Fibroblast of skin of right quadriceps (primary cell): Measurements from ENCODE around the gene WWOX.

Source experiments
- DNase-seq: peaks from one replicate; pipeline ENCODE4 v3.0.0-alpha.2; 2013

The WWOX gene

DNA sequence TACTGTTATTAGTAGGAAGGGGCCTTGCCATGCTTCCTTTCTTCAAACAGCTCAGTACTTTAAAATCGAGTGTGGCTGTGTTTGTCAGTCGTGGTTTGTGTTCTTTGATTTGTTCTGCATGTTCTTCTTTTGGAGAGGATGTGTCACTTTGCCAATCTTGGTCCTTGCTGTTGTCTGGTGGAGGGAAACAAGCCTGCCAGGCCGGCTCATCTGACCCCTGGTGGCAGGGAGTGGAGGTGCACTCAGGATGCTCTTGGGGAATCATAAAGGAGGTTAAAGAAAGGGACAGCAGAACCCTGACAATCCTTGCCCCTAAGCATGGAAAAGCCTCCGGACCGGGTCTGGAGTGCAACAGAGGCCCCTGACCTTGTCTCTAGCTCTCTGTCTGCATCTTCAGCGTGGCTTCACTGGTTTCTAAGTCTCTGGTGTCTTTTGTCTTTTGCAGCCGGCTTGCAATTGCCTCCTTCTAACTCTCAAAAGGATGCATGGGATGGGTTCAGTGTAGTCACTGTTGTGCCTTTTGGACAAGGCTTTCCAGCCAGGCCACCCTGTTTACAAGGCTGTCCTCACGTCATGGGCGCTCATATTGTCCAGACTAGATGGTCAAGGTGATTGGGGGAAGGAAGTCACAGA, 135.8 kb downstream of the WWOX start:
- DNase-seq, result peak; percentile 50

DNA sequence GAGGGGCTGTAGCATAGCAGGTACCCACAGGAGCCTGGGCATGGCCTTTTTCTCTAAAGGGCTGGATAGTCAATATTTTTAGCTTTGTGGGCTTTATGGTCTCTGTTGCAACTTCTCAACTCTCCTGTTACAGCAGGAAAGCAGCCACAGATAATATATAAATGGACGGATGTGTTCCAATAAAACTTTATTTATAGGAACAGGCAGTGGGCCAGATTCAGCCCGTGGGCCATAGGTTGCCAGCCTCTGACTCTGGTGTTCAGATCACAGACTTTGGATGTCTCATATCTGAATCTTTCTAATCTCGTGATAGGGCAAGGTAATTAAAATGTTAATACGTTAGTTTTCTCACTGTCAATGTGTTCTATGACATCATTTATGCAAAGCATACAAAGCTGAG, 136.4 kb downstream of the WWOX start:
- no peak for DNase-seq

DNA sequence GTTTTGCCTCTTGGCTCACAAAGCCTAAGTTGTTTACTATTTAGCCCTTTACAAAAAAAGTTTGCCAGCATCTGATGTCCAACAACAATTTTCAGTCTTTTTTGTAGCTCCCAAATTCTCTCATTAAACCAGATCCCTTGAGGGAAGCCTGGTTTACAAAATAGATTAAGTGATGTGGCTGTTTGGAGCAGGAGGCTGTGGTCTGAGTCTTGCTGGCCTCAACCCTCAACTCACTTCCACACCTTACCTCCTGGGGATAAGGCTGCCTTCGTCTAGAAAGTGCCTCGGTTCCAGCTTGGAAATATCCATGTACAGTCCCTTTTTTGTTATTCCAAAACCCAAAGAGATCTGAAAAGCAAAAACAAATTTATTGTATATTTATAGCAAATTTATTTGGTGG, 138.4 kb downstream of the WWOX start:
- no peak for DNase-seq

- DNase-seq, result no peak
Measured at GRCh38 chr16:78240459-78241222, 141.2 kb downstream of the WWOX start.

DNA sequence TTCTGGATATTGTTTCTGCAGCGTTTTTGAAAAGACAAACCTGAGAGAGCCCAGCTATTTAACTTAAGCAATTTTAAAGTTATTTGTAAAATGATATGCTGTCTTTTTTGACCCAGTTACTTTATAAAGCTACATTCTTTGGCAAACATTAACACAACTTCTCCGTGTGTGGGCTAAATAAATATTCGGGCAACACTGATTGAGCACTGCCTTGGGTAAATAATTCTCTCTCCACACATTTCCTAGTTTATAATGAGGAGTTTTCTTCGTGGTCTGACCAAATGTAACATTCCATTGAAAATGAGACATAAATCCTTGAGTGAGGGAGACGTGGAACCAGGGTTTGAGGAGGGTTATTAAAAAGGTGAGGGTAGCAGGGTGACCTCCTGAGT, 142.8 kb downstream of the WWOX start:
- DNase-seq, result no peak

DNA sequence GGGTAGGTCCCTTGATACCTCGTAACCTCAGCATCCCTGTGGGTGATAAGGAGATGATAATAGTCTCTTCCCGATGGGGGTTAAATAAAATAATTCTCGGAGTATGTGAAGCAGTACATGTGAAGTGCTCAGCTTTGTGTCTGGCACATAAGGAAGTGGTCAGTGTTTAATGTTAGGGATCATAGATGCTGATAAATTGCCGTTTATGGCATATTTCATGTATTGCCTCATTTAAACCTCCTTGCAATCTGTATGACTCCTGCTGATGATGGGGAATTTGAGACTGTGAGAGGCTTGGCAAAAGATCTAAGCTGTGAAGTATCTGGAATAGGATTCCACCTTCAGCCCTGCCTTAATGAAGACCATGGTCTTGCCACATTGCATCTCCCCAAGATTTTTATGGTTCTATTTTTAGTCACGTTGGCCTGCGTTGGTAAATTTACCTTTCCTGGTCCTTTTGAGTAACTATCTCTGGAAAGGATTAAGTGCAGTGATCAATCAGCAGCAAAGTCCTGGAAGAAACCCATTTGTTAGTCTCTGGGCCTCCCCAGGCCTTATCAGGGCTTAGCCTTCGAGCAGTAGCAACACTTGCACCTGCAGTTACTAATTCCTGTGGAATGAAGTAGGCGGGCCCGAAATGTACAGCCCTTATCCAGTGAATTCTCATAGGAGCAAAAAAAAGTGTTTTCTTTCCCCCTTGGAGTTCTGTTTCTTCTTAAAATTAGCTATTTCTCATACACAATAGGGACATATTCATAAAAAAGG, 144.9 kb downstream of the WWOX start:
- DNase-seq, result no peak

DNA sequence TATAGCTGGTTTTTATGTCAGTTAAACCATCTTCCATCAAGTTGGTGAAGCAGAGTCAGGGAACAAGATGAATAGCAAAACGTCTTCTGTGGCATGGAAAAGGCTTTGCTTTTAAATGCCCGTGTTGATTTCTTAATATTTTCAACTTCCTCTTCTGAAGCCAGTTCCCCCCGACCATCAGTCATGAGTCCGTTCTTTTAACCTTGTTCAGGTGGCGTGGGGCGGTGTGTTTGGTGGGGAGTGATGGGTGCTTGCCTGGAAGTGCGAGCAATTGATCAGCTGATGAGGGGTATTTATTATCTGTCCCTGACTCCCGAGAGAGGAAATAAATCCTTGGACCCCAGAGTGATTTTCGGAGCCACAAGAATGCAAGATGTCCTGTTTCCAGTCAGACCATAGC, 147.1 kb downstream of the WWOX start:
- DNase-seq, result no peak

- DNase-seq, result no peak
Measured at GRCh38 chr16:78249056-78249455, 149.6 kb downstream of the WWOX start.

- DNase-seq, result no peak
Measured at GRCh38 chr16:78249832-78250231, 150.4 kb downstream of the WWOX start.

DNA sequence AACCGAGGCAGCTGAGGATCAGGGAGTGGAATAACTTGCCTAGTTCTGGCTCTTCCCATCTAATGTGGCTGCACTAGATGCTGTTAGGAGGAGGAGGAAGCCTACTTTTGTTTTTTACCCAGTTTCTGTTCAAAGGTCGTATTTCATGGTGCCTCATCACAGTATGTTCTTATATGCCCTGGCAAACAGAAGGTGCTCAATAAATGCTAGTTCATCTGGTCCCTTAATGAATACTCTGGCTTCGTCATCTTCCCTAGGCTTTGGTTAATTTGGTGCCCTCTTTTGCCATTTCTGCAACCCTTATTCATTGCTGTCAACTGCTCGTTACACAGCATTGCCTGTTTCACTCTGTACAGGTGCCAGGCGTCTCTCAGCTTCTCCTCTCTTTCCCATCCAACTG, 151.7 kb downstream of the WWOX start:
- no peak for DNase-seq

- no peak for DNase-seq
Measured at GRCh38 chr16:78252757-78253156, 153.3 kb downstream of the WWOX start.

- DNase-seq, result no peak
Measured at GRCh38 chr16:78254841-78255240, 155.4 kb downstream of the WWOX start.

- DNase-seq, result no peak
Measured at GRCh38 chr16:78256686-78257375, 157.4 kb downstream of the WWOX start.

GRCh38 chr16:78257376-78257728, 157.9 kb downstream of the WWOX start:
- peak; percentile 11 for DNase-seq

DNA sequence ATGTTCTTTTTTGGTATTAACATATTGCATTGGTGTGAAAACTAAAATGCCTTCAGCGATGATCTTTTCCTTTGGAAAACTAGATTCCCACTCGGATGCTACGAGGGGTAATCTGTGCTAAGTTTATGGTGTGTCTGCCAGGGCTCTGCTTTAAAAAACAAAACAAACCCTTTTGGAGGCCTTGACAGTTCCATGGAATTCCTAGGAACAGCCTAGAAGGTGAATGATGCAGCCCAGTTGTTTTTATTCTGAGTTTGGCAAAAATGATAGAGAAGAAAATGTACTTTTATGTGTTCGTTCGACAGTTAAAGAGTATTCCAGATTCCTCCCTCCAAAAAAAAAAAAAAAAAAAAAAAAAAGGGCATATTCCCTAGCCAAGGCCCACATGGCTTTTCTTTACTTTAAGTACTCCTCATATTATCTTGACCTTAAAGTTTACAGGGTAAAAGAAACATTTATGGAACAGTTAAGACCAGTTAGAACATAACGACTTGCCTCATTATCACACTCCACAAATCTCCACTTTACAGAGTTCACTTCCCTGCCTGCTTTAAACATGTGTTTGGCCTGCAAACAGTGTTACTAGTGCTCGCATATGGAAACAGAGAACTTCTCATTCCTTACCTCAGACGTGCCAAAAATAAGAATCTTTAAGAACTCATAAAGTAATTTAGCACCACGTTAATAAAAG, 159.1 kb downstream of the WWOX start:
- no peak for DNase-seq

GRCh38 chr16:78259873-78260272, 160.4 kb downstream of the WWOX start:
- DNase-seq, result no peak

DNA sequence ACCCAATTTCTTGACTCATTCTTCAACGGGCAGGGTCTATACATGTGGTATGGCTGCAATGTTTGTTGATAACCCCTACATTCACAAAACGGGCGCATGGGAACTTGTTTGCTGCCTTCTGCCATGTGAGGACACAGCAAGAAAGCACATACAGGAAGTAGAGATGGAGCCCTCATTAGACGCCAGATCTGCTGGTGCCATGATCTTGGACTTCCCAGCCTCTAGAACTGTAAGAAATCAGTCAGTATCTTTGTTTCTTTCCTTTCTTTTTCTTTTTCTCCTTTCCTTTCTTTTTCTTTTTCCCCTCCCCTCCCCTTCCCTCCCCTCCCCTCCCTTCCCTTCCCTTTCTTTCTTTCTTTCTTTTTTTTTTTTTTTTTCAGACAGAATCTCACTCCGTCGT, 165.2 kb downstream of the WWOX start:
- no peak for DNase-seq

GRCh38 chr16:78269256-78269655, 169.8 kb downstream of the WWOX start:
- DNase-seq, result no peak

DNA sequence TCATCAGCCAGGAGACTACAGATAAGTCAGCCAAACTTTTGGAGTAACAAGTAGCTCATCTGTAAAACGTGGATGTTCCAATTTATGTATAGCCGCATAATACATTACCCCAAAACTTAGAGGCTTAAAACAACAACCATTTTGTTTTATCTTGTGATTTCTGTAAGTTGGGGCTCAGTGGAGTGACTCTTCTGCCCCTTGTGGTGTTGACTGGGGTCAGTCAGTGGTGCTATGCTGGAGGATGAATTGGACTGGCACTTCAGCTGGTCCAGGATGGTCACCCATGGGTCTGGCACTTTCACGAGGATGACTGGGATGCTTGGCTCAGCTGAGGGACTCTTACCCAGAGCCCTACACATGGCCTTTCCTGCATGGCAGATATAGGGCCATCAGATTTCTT, 172.5 kb downstream of the WWOX start:
- no peak for DNase-seq

- no peak for DNase-seq
Measured at GRCh38 chr16:78274771-78275170, 175.3 kb downstream of the WWOX start.

DNA sequence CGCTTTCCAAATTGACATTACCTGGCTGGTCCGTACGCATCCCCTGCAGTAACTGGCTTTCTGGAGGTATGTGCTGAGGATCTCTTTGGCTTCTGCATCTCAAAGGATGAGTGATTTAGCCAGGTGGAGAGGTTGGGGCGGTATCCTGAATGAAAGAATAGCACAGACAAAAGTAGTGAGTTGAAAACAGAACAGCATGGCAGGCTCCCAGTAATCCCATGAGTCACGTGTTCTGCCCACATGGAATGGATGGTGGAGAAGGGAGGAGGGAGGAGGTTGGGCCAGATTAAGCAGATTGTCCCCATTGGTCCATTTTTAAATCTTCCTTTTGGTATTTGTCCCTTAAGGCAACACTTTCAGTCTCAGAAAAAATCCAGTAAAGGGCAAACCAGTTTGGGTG, 176.0 kb downstream of the WWOX start:
- DNase-seq, result no peak

DNA sequence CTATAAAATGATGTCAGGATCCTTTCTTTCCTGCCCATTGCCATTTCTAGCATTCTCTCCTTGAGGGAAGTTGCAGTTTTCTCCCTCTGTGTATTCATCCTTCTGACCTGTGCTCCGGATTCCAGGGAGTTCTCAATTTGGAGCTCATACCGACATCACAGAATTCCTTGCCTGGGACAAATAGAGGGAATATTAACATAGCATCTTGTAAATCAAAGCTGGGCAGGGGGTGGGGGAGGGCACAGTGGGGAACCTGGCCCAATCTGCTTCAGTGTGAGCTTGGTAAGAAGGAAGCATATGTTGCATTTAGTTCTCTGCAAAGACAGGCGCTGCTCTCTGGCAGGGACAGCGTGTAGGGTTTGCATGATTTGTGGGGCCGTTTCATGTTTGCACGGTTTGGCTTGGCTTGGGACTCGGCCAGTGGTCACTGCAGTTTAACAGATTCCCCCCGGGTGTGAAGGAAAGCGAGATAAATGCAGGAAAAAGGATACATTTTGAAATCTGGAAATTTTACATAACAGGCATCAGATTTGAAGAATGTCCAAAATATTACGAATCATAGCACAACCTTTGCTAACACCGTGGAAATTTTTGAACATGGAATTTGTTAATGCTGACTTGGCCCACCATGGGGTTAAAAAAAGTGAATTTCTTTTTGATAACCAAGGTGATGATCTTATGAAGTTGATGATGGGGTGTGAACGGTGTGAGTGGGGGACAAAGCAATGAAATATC, 178.0 kb downstream of the WWOX start:
- no peak for DNase-seq
